Ascending aorta (tissue), 2 donors: Measurements from ENCODE around the gene TGM4. TPM values are rescaled to one million over a fixed set of nuclear protein-coding genes. Genes with fewer than 3 reads are reported as not detected.
A peak's percentile ranks its signal among the peaks of the same experiment; 100 is the strongest.

Experiments used
- DNase-seq, 2 donors: peaks; one replicate each; pipeline ENCODE4 v3.0.0-alpha.2; 2019; ENCODE audit warnings: low spot score in 2 of 2
- H3K27ac ChIP-seq, 2 donors: fragments of 200-600 bp; sonication (generic); one replicate each; pipeline ENCODE4 v1.5.1; 2016 to 2017; ENCODE audit warnings: mild to moderate bottlenecking in 1 of 2
- H3K27me3 ChIP-seq: fragments of 200-600 bp; sonication (generic); one replicate; pipeline ENCODE4 v1.5.1; 2017
- H3K36me3 ChIP-seq, 2 donors: fragments of 200-600 bp; sonication (generic); one replicate each; pipeline ENCODE4 v1.5.1; 2016
- H3K4me1 ChIP-seq, 2 donors: fragments of 200-600 bp; sonication (generic); one replicate each; pipeline ENCODE4 v1.5.1; 2016 to 2017; ENCODE audit warnings: mild to moderate bottlenecking in 1 of 2
- H3K4me3 ChIP-seq, 2 donors: fragments of 200-600 bp; sonication (generic); one replicate each; pipeline ENCODE4 v1.5.1; 2016 to 2017; ENCODE audit warnings: mild to moderate bottlenecking in 1 of 2
- H3K9me3 ChIP-seq, 2 donors: fragments of 200-600 bp; sonication (generic); one replicate each; pipeline ENCODE4 v1.5.1; 2016
- CTCF ChIP-seq, 3 experiments: fragments of 200-600 bp in 2 of 3; fragments of 450-650 bp in 1 of 3; sonication (generic) in 2 of 3; IDR thresholded peaks; one replicate each; pipeline ENCODE4 v1.5.1; 2016 to 2019; ENCODE audit warnings: antibody characterized with exemption in 3 of 3, mild to moderate bottlenecking in 1 of 3, moderate library complexity in 1 of 3
- intact Hi-C: fragments of 100-400 bp; cut with DNase I; formaldehyde crosslinking; loops from one replicate; pipeline ENCODE4 v1.15.1; 2023
- total RNA-seq: library from RNA; depleted of rRNA; stranded (reverse); fragments of >200 nt; gene quantifications from one replicate; pipeline ENCODE4 v1.1.0, GENCODE V29; 2016

TGM4 gene
- total RNA-seq, 1 donor from 2014 or later, result not detected

- intact Hi-C loops, result no loop called here
- TF ChIP-seq CTCF (IDR thresholded peaks at IDR 0.05), result no peak
- Histone ChIP-seq H3K27me3 (no peaks in the 10 kb centered on the region), H3K9me3 (no peaks in the 10 kb centered on the region), H3K4me1 (no peaks in the 10 kb centered on the region), H3K36me3 (peaks cover 0 to 4% of the 10 kb centered on the region in 2 donors), H3K4me3 (no peak overlapping the region), H3K27ac (no peak overlapping the region)
- no peak for DNase-seq
Observed at GRCh38 chr3:44870375-44871061, 3.9 kb upstream of the TGM4 start.

- intact Hi-C loops, result no loop called here
Observed at GRCh38 chr3:44875596-44875995, 1.2 kb downstream of the TGM4 start.

GRCh38 chr3:44877333-44877732, 2.9 kb downstream of the TGM4 start:
- TF ChIP-seq CTCF (IDR thresholded peaks at IDR 0.05), result no peak
- no peak overlapping the region for H3K4me3 ChIP-seq
- intact Hi-C loops, result no loop called here
- no peak overlapping the region for H3K27ac ChIP-seq
- H3K4me1 ChIP-seq, result no peaks in the 10 kb centered on the region
- H3K27me3 ChIP-seq, result no peaks in the 10 kb centered on the region
- no peaks in the 10 kb centered on the region for H3K36me3 ChIP-seq
- DNase-seq, result no peak
- no peaks in the 10 kb centered on the region for H3K9me3 ChIP-seq

More at GRCh38 chr3:44875596-44875995, 1.2 kb downstream of the TGM4 start:
- H3K4me1 ChIP-seq, result no peaks in the 10 kb centered on the region
- no peak overlapping the region for H3K4me3 ChIP-seq
- H3K9me3 ChIP-seq, result no peaks in the 10 kb centered on the region
- DNase-seq, result no peak
- TF ChIP-seq CTCF (IDR thresholded peaks at IDR 0.05), result no peak
- no peaks in the 10 kb centered on the region for H3K27me3 ChIP-seq
- no peaks in the 10 kb centered on the region for H3K36me3 ChIP-seq
- H3K27ac ChIP-seq, result no peak overlapping the region

GRCh38 chr3:44880284-44880683, 5.9 kb downstream of the TGM4 start:
- DNase-seq, result peak in 1 of 2 donors; percentile 2
- no peaks in the 10 kb centered on the region for H3K36me3 ChIP-seq
- no peak overlapping the region for H3K27ac ChIP-seq
- peaks cover 0 to 16% of the 10 kb centered on the region in 2 donors for H3K4me1 ChIP-seq
- H3K4me3 ChIP-seq, result no peak overlapping the region
- no peaks in the 10 kb centered on the region for H3K27me3 ChIP-seq
- intact Hi-C loops, result no loop called here
- no peaks in the 10 kb centered on the region for H3K9me3 ChIP-seq
- no peak for TF ChIP-seq CTCF (IDR thresholded peaks at IDR 0.05)

GRCh38 chr3:44883213-44883955, 9.0 kb downstream of the TGM4 start:
- intact Hi-C loops, result no loop called here
- H3K27me3 ChIP-seq, result no peaks in the 10 kb centered on the region
- TF ChIP-seq CTCF (IDR thresholded peaks at IDR 0.05), result no peak
- H3K4me3 ChIP-seq, result no peak overlapping the region
- peak in 1 of 2 donors; percentile 27 for DNase-seq
- H3K4me1 ChIP-seq, result peaks cover 0 to 17% of the 10 kb centered on the region in 2 donors
- no peaks in the 10 kb centered on the region for H3K9me3 ChIP-seq
- no peaks in the 10 kb centered on the region for H3K36me3 ChIP-seq
- no peak overlapping the region for H3K27ac ChIP-seq
